HCT116 (cell line): ENCODE measurements around the gene KPNA3. TPM values are rescaled to one million over a fixed set of nuclear protein-coding genes. Genes with fewer than 3 reads are reported as not detected.

Source experiments
- ATAC-seq: fragments of 200-7000 bp; cut with Tn5 transposase; 2 replicates; pipeline ENCODE4 v1.9.1; 2020; ENCODE audit warnings: mild to moderate bottlenecking, moderate library complexity
- BruUV-seq: library from RNA; stranded (reverse); fragments of 400-500 nt; replicated peaks from 2 replicates; lab custom pipeline; 2021; lab: Mats Ljungman, UMichigan
- CTCF ChIA-PET: fragments of 300-600 bp; sonication (Branson Sonifier 250); formaldehyde crosslinking; loops from one replicate; lab custom pipeline; 2021; ENCODE audit warnings: antibody characterized with exemption; lab: Charles Lee
- POLR2A ChIA-PET: fragments of 300-600, 350-600 bp; sonication (Branson Sonifier 250); formaldehyde crosslinking; loops from one replicate; lab custom pipeline; 2021; ENCODE audit warnings: antibody characterized with exemption; lab: Charles Lee
- RAD21 ChIA-PET, 2 experiments: fragments of 300-600 bp; sonication (Branson Sonifier 250); formaldehyde crosslinking; loops; one replicate each; lab custom pipeline; 2023; ENCODE audit warnings: low total read pairs in 2 of 2; ENCODE audit not compliant: uncharacterized antibody in 2 of 2, unreplicated experiment in 2 of 2, low non-redundant PET in 1 of 2; lab: Charles Lee
- DNase-seq: peaks from one replicate; pipeline ENCODE4 v3.0.0-alpha.2; 2010; ENCODE audit warnings: low read depth, low spot score
- H2AFZ ChIP-seq: fragments of 200-600 bp; shearing (Covaris generic), sonication (generic); 2 replicates; pipeline ENCODE4 v1.6.1; 2017; ENCODE audit warnings: low read depth, mixed run types, mixed read lengths, antibody characterized with exemption, low read length; ENCODE audit not compliant: poor library complexity, severe bottlenecking
- H3K27ac ChIP-seq: 2 replicates; pipeline ENCODE4 v1.5.1; 2012; ENCODE audit warnings: low read depth, low read length
- H3K27me3 ChIP-seq: fragments of 200-600 bp; sonication (generic); 2 replicates; pipeline ENCODE4 v1.6.1; 2016; ENCODE audit warnings: mixed run types, low read length, mixed read lengths; ENCODE audit not compliant: insufficient read depth
- H3K36me3 ChIP-seq, 2 experiments: fragments of 200-500 bp in 1 of 2; fragments of 200-600 bp in 1 of 2; sonication (Bioruptor generic) in 1 of 2; sonication (generic) in 1 of 2; 2 replicates each; pipeline versions ENCODE4 v1.5.1 to v1.6.1; 2014 to 2016; ENCODE audit warnings: low read length in 2 of 2, inconsistent platforms in 1 of 2, mixed read lengths in 1 of 2, mixed run types in 1 of 2; ENCODE audit not compliant: insufficient read depth in 2 of 2, control insufficient read depth in 1 of 2
- H3K4me1 ChIP-seq, 2 experiments: fragments of 200-600 bp in 1 of 2; sonication (generic) in 1 of 2; 2 replicates each; pipeline versions ENCODE4 v1.5.1 to v1.6.1; 2012 to 2017; ENCODE audit warnings: low read length in 2 of 2, inconsistent platforms in 1 of 2, mild to moderate bottlenecking in 1 of 2, mixed read lengths in 1 of 2, mixed run types in 1 of 2, moderate library complexity in 1 of 2; ENCODE audit not compliant: insufficient read depth in 2 of 2, control insufficient read depth in 1 of 2
- H3K4me2 ChIP-seq: fragments of 200-600 bp; sonication (generic); 2 replicates; pipeline ENCODE4 v1.6.1; 2017; ENCODE audit warnings: mixed run types, low read length, mixed read lengths
- H3K4me3 ChIP-seq, 2 experiments: fragments of 200-600 bp in 1 of 2; sonication (generic) in 1 of 2; replicated peaks in 1 of 2; 2 replicates each; pipeline ENCODE4 v1.5.1; 2011 to 2016; ENCODE audit warnings: low read length in 2 of 2, control low read depth in 1 of 2, low read depth in 1 of 2, mild to moderate bottlenecking in 1 of 2, mixed read lengths in 1 of 2, mixed run types in 1 of 2
- H3K79me2 ChIP-seq: fragments of 200-600 bp; sonication (generic); 2 replicates; pipeline ENCODE4 v1.6.1; 2017; ENCODE audit warnings: mild to moderate bottlenecking, mixed run types, low read length, moderate library complexity, mixed read lengths; ENCODE audit not compliant: insufficient read depth
- H3K9ac ChIP-seq: fragments of 200-600 bp; sonication (generic); 2 replicates; pipeline ENCODE4 v1.6.1; 2016; ENCODE audit warnings: low read length, mixed read lengths
- H3K9me2 ChIP-seq: fragments of 200-600 bp; sonication (generic), shearing (Covaris generic); 2 replicates; pipeline ENCODE4 v1.6.1; 2017; ENCODE audit warnings: mixed run types, mild to moderate bottlenecking, moderate library complexity; ENCODE audit not compliant: insufficient read depth
- H3K9me3 ChIP-seq, 2 experiments: fragments of 200-500 bp in 1 of 2; fragments of 200-600 bp in 1 of 2; sonication (Bioruptor generic) in 1 of 2; sonication (generic) in 1 of 2; 2 replicates each; pipeline ENCODE4 v1.6.1; 2014 to 2017; ENCODE audit warnings: low read length in 2 of 2, mixed read lengths in 2 of 2, inconsistent platforms in 1 of 2, low read depth in 1 of 2, mild to moderate bottlenecking in 1 of 2, mixed run types in 1 of 2, moderate library complexity in 1 of 2; ENCODE audit not compliant: control insufficient read depth in 1 of 2, insufficient read depth in 1 of 2
- H4K20me1 ChIP-seq: fragments of 200-600 bp; sonication (generic), shearing (Covaris generic); 2 replicates; pipeline ENCODE4 v1.6.1; 2017; ENCODE audit warnings: mixed run types, mild to moderate bottlenecking, moderate library complexity; ENCODE audit not compliant: insufficient read depth
- CBX3 ChIP-seq: IDR thresholded peaks from 2 replicates; pipeline ENCODE4 v1.6.1; 2012; ENCODE audit warnings: low read depth
- EZH2 ChIP-seq: fragments of 200-600 bp; sonication (generic); IDR thresholded peaks from 2 replicates; pipeline ENCODE4 v1.6.1; 2017; ENCODE audit warnings: antibody characterized with exemption, mixed run types
- EZH2phosphoT487 ChIP-seq: fragments of 200-600 bp; IDR thresholded peaks from 2 replicates; pipeline ENCODE4 v1.6.1; 2018; ENCODE audit warnings: antibody characterized with exemption, borderline replicate concordance
- POLR2A ChIP-seq: IDR thresholded peaks from 2 replicates; pipeline ENCODE4 v1.7.0; 2011; ENCODE audit warnings: borderline replicate concordance; ENCODE audit not compliant: insufficient read depth, insufficient read length; ENCODE audit errors: extremely low read depth
- REST ChIP-seq: IDR thresholded peaks from 2 replicates; pipeline ENCODE4 v1.6.1; 2012; ENCODE audit warnings: low read depth
- TCF7L2 ChIP-seq: IDR thresholded peaks from 2 replicates; pipeline ENCODE4 v1.7.0; 2011; ENCODE audit warnings: borderline replicate concordance, inconsistent platforms; ENCODE audit not compliant: insufficient read depth, insufficient read length; ENCODE audit errors: extremely low read depth
- YY1 ChIP-seq: IDR thresholded peaks from 2 replicates; pipeline ENCODE4 v1.6.1; 2011; ENCODE audit warnings: low read length, low read depth, moderate library complexity, mild to moderate bottlenecking; ENCODE audit not compliant: insufficient replicate concordance; ENCODE audit errors: extremely low read depth
- intact Hi-C: fragments of 100-400 bp; cut with micrococcal nuclease; formaldehyde crosslinking; loops from 2 replicates; pipeline ENCODE4 v1.10.0; 2022
- total RNA-seq: library from RNA; stranded (reverse); gene quantifications from one replicate; pipeline ENCODE4 v1.2.1, GENCODE V29; 2021; ENCODE audit not compliant: unreplicated experiment

KPNA3 gene
- total RNA-seq, 1 experiment from 2014 or later = 45.0 TPM

GRCh38 chr13:49655906-49656305 is 136.6 kb downstream of the KPNA3 start:
- ATAC-seq (no peak), DNase-seq (no peak)
- 0 out of 4 replicates have a peak, but pooled peaks cover 0 to 7% of the 10 kb centered on the region in 2 experiments for H3K36me3 ChIP-seq
- no peaks in the 10 kb centered on the region for H3K9me2 ChIP-seq
- no peak overlapping the region for H3K4me3 ChIP-seq
- H3K27ac ChIP-seq = no peak overlapping the region
- H3K9ac ChIP-seq = no peak overlapping the region
- ChIA-PET RAD21 (no interaction called here), CTCF (no interaction called here), POLR2A (no interaction called here)
- no peaks in the 10 kb centered on the region for H3K4me1 ChIP-seq
- no peaks in the 10 kb centered on the region for H3K79me2 ChIP-seq
- H2AFZ ChIP-seq = no peak overlapping the region
- no peak overlapping the region for H3K4me2 ChIP-seq
- no peaks in the 10 kb centered on the region for H3K27me3 ChIP-seq
- BruUV-seq = TSS peak; percentile 11
- TF ChIP-seq POLR2A (no peak), EZH2 (no peak), CBX3 (no peak), EZH2phosphoT487 (no peak), YY1 (no peak), TCF7L2 (no peak), REST (no peak)
- H3K9me3 ChIP-seq = no peaks in the 10 kb centered on the region
- intact Hi-C loops = no loop called here
- H4K20me1 ChIP-seq = no peaks in the 10 kb centered on the region
